ENCODE measurements around the gene PAX2.

PAX2 gene

GRCh38 chr10:100775871-100776270, 30.5 kb downstream of the PAX2 start:
- no peaks in the 10 kb centered on the region for H3K79me2 ChIP-seq (ENCODE audit: low read length)
- H2AFZ ChIP-seq (ENCODE audit: low read length), result no peak overlapping the region
- TF ChIP-seq, protein P1, sequence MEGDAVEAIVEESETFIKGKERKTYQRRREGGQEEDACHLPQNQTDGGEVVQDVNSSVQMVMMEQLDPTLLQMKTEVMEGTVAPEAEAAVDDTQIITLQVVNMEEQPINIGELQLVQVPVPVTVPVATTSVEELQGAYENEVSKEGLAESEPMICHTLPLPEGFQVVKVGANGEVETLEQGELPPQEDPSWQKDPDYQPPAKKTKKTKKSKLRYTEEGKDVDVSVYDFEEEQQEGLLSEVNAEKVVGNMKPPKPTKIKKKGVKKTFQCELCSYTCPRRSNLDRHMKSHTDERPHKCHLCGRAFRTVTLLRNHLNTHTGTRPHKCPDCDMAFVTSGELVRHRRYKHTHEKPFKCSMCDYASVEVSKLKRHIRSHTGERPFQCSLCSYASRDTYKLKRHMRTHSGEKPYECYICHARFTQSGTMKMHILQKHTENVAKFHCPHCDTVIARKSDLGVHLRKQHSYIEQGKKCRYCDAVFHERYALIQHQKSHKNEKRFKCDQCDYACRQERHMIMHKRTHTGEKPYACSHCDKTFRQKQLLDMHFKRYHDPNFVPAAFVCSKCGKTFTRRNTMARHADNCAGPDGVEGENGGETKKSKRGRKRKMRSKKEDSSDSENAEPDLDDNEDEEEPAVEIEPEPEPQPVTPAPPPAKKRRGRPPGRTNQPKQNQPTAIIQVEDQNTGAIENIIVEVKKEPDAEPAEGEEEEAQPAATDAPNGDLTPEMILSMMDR (IDR thresholded peaks at IDR 0.05; ENCODE audit: low read length), result no peak
- TF ChIP-seq EZH2 (optimal IDR thresholded peaks at IDR 0.05; ENCODE audit: low read depth, low read length), result no peak
- no peak for TF ChIP-seq EZH2phosphoT487 (IDR thresholded peaks at IDR 0.05; ENCODE audit: low read length)
- no peaks in the 10 kb centered on the region for H3K4me1 ChIP-seq (ENCODE audit: low read length)
- H3K9me3 ChIP-seq (replicated peaks; ENCODE audit: insufficient read depth, low read length), result no peaks in the 10 kb centered on the region
- H4K20me1 ChIP-seq (ENCODE audit: insufficient read depth, low read length), result no peaks in the 10 kb centered on the region
- H3K9me2 ChIP-seq (replicated peaks; ENCODE audit: insufficient read depth, low read length), result no peaks in the 10 kb centered on the region
- no peak for DNase-seq
- peaks cover 82% of the 10 kb centered on the region for H3K27me3 ChIP-seq (replicated peaks; ENCODE audit: insufficient read depth, low read length)
- H3K4me3 ChIP-seq (ENCODE audit: low read length), result no peak overlapping the region
- H3F3A ChIP-seq (ENCODE audit: insufficient read depth, low read length), result no peaks in the 10 kb centered on the region
- no peaks in the 10 kb centered on the region for H3K36me3 ChIP-seq (replicated peaks; ENCODE audit: insufficient read depth, low read length)
- H3K27ac ChIP-seq (ENCODE audit: low read length), result no peak overlapping the region
- no peak overlapping the region for H3K9ac ChIP-seq (ENCODE audit: low read length)
- H3K4me2 ChIP-seq (ENCODE audit: low read depth, low read length), result no peak overlapping the region

DNA sequence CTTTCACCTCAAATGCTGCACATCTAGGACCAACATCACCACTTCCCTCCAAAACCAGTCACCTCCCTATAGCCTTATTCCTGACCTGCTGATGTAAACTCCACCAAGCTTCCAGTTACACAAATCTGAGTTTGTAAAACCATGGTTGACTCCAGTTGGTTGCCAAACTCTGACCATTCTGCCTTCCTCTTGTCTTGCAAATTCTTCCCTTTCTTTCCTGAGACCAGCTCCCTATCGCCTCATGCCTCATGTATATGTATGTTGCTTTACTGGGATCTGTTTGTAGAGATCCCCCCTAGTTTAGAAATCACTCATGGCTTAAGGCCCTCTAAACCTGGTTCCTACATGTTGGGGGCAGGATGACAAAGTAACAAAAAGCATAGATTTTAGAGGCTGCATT, 31.3 kb downstream of the PAX2 start:
- Histone ChIP-seq H3K4me3 (ENCODE audit: low read length) (no peak overlapping the region), H2AFZ (ENCODE audit: low read length) (no peak overlapping the region), H3K36me3 (replicated peaks; ENCODE audit: insufficient read depth, low read length) (no peaks in the 10 kb centered on the region), H3F3A (ENCODE audit: insufficient read depth, low read length) (no peaks in the 10 kb centered on the region), H4K20me1 (ENCODE audit: insufficient read depth, low read length) (no peaks in the 10 kb centered on the region), H3K9me3 (replicated peaks; ENCODE audit: insufficient read depth, low read length) (no peaks in the 10 kb centered on the region), H3K4me1 (ENCODE audit: low read length) (no peaks in the 10 kb centered on the region), H3K27me3 (replicated peaks; ENCODE audit: insufficient read depth, low read length) (peaks cover 84% of the 10 kb centered on the region), H3K27ac (ENCODE audit: low read length) (no peak overlapping the region), H3K79me2 (ENCODE audit: low read length) (no peaks in the 10 kb centered on the region), H3K4me2 (ENCODE audit: low read depth, low read length) (no peak overlapping the region), H3K9me2 (replicated peaks; ENCODE audit: insufficient read depth, low read length) (no peaks in the 10 kb centered on the region), H3K9ac (ENCODE audit: low read length) (no peak overlapping the region)
- no peak for TF ChIP-seq EZH2phosphoT487 (IDR thresholded peaks at IDR 0.05; ENCODE audit: low read length)
- TF ChIP-seq EZH2 (optimal IDR thresholded peaks at IDR 0.05; ENCODE audit: low read depth, low read length), result no peak
- TF ChIP-seq, protein P1 (IDR thresholded peaks at IDR 0.05; ENCODE audit: low read length), result no peak
- DNase-seq, result no peak

GRCh38 chr10:100779329-100779728, 33.9 kb downstream of the PAX2 start:
- no peak overlapping the region for H3K9ac ChIP-seq (ENCODE audit: low read length)
- H3F3A ChIP-seq (ENCODE audit: insufficient read depth, low read length), result no peaks in the 10 kb centered on the region
- H3K4me3 ChIP-seq (ENCODE audit: low read length), result no peak overlapping the region
- H3K36me3 ChIP-seq (replicated peaks; ENCODE audit: insufficient read depth, low read length), result no peaks in the 10 kb centered on the region
- H3K9me2 ChIP-seq (replicated peaks; ENCODE audit: insufficient read depth, low read length), result no peaks in the 10 kb centered on the region
- TF ChIP-seq EZH2phosphoT487 (IDR thresholded peaks at IDR 0.05; ENCODE audit: low read length) (no peak), EZH2 (optimal IDR thresholded peaks at IDR 0.05; ENCODE audit: low read depth, low read length) (no peak)
- TF ChIP-seq, protein P1 (IDR thresholded peaks at IDR 0.05; ENCODE audit: low read length), result no peak
- H3K27ac ChIP-seq (ENCODE audit: low read length), result no peak overlapping the region
- no peaks in the 10 kb centered on the region for H4K20me1 ChIP-seq (ENCODE audit: insufficient read depth, low read length)
- no peak overlapping the region for H3K4me2 ChIP-seq (ENCODE audit: low read depth, low read length)
- no peak overlapping the region for H2AFZ ChIP-seq (ENCODE audit: low read length)
- DNase-seq, result no peak
- peaks cover 91% of the 10 kb centered on the region for H3K27me3 ChIP-seq (replicated peaks; ENCODE audit: insufficient read depth, low read length)
- no peaks in the 10 kb centered on the region for H3K79me2 ChIP-seq (ENCODE audit: low read length)
- H3K9me3 ChIP-seq (replicated peaks; ENCODE audit: insufficient read depth, low read length), result no peaks in the 10 kb centered on the region
- H3K4me1 ChIP-seq (ENCODE audit: low read length), result no peaks in the 10 kb centered on the region
